Measurements from ENCODE around the gene PXDN. TPM values are rescaled to one million over a fixed set of nuclear protein-coding genes. Genes with fewer than 3 reads are reported as not detected.
"Not testable (repeated sequence)": the region's sequence is repeated elsewhere in the genome, so short reads cannot be mapped to it uniquely, and the experiment has no call there.

Gene PXDN
- total RNA-seq, 4 donors from 2014 or later = 7.0 to 9.5 (median 9.4) TPM

GRCh38 chr2:1626271-1626681 is 118.0 kb downstream of the PXDN start:
- Histone ChIP-seq H3K4me3 (no peak overlapping the region), H3K4me1 (peaks cover 24% of the 10 kb centered on the region), H3K27me3 (no peaks in the 10 kb centered on the region), H3K27ac (no peak overlapping the region), H3K36me3 (no peaks in the 10 kb centered on the region), H3K9me3 (no peaks in the 10 kb centered on the region)
- TF ChIP-seq POLR2A (IDR thresholded peaks at IDR 0.05) (no peak), POLR2AphosphoS5 (IDR thresholded peaks at IDR 0.05) (no peak)
- peak; percentile 21 to 68 for DNase-seq (ENCODE audit: low spot score in 2 of 2)
- WGBS = 65% methylated on average over 2 of the region's 8 CpGs

GRCh38 chr2:1625281-1626001 is 118.9 kb downstream of the PXDN start:
- Histone ChIP-seq H3K36me3 (no peaks in the 10 kb centered on the region), H3K27ac (no peak overlapping the region), H3K9me3 (no peaks in the 10 kb centered on the region), H3K4me1 (peaks cover 24% of the 10 kb centered on the region), H3K4me3 (no peak overlapping the region), H3K27me3 (no peaks in the 10 kb centered on the region)
- TF ChIP-seq CTCF (IDR thresholded peaks at IDR 0.05) = no peak
- no peak for TF ChIP-seq EP300 (IDR thresholded peaks at IDR 0.05)
- no peak for TF ChIP-seq POLR2A (IDR thresholded peaks at IDR 0.05)
- TF ChIP-seq POLR2AphosphoS5 (IDR thresholded peaks at IDR 0.05) = no peak
- DNase-seq (ENCODE audit: low spot score in 2 of 2) = no peak
- WGBS = 21% methylated on average over 20 of the region's 20 CpGs

- Histone ChIP-seq H3K27ac (no peak overlapping the region), H3K4me1 (peaks cover 20% of the 10 kb centered on the region), H3K4me3 (no peak overlapping the region), H3K27me3 (no peaks in the 10 kb centered on the region), H3K9me3 (no peaks in the 10 kb centered on the region), H3K36me3 (no peaks in the 10 kb centered on the region)
- TF ChIP-seq EP300 (IDR thresholded peaks at IDR 0.05) (no peak), POLR2A (IDR thresholded peaks at IDR 0.05) (no peak), CTCF (IDR thresholded peaks at IDR 0.05) (no peak), POLR2AphosphoS5 (IDR thresholded peaks at IDR 0.05) (no peak)
- peak in 1 of 2 donors; percentile 43 for DNase-seq (ENCODE audit: low spot score in 2 of 2)
- 89% methylated on average over 11 of the region's 16 CpGs for whole genome bisulfite sequencing
Observed at GRCh38 chr2:1623906-1624445, 120.3 kb downstream of the PXDN start.

GRCh38 chr2:1622521-1623200 is 121.7 kb downstream of the PXDN start:
- H3K4me1 ChIP-seq = peaks cover 13% of the 10 kb centered on the region
- TF ChIP-seq EP300 (IDR thresholded peaks at IDR 0.05) (no peak), POLR2A (IDR thresholded peaks at IDR 0.05) (no peak), POLR2AphosphoS5 (IDR thresholded peaks at IDR 0.05) (no peak), CTCF (IDR thresholded peaks at IDR 0.05) (no peak)
- peak in 1 of 2 donors; percentile 32 for DNase-seq (ENCODE audit: low spot score in 2 of 2)

GRCh38 chr2:1621976-1622375 is 122.3 kb downstream of the PXDN start:
- H3K9me3 ChIP-seq; H3K27ac ChIP-seq; H3K27me3 ChIP-seq; H3K36me3 ChIP-seq; H3K4me3 ChIP-seq; DNase-seq (ENCODE audit: low spot score in 2 of 2): not testable (repeated sequence)
- 88% methylated on average over 3 of the region's 3 CpGs for WGBS
- peaks cover 13% of the 10 kb centered on the region for H3K4me1 ChIP-seq

More at GRCh38 chr2:1622521-1623200, 121.7 kb downstream of the PXDN start:
- no peaks in the 10 kb centered on the region for H3K36me3 ChIP-seq
- no peaks in the 10 kb centered on the region for H3K9me3 ChIP-seq
- H3K27ac ChIP-seq = no peak overlapping the region
- H3K4me3 ChIP-seq = no peak overlapping the region
- 94% methylated on average over 11 of the region's 11 CpGs for WGBS
- no peaks in the 10 kb centered on the region for H3K27me3 ChIP-seq

GRCh38 chr2:1621501-1621900 is 122.8 kb downstream of the PXDN start:
- H3K9me3 ChIP-seq = no peaks in the 10 kb centered on the region
- peaks cover 13% of the 10 kb centered on the region for H3K4me1 ChIP-seq
- 97% methylated on average over 13 of the region's 13 CpGs for WGBS
- no peak overlapping the region for H3K4me3 ChIP-seq
- H3K36me3 ChIP-seq = no peaks in the 10 kb centered on the region
- no peaks in the 10 kb centered on the region for H3K27me3 ChIP-seq
- DNase-seq (ENCODE audit: low spot score in 2 of 2) = no peak
- TF ChIP-seq POLR2A (IDR thresholded peaks at IDR 0.05) (no peak), POLR2AphosphoS5 (IDR thresholded peaks at IDR 0.05) (no peak)
- H3K27ac ChIP-seq = no peak overlapping the region

All from suprapubic skin (tissue), 4 donors.